Measurements from ENCODE around the gene SMIM14.
A peak's percentile ranks its signal among the peaks of the same experiment; 100 is the strongest.
"Not testable (repeated sequence)": the region's sequence is repeated elsewhere in the genome, so short reads cannot be mapped to it uniquely, and the experiment has no call there.

Gene SMIM14

GRCh38 chr4:39528061-39528465 lies 110.6 kb downstream of the SMIM14 start:
- no peak for DNase-seq

DNA sequence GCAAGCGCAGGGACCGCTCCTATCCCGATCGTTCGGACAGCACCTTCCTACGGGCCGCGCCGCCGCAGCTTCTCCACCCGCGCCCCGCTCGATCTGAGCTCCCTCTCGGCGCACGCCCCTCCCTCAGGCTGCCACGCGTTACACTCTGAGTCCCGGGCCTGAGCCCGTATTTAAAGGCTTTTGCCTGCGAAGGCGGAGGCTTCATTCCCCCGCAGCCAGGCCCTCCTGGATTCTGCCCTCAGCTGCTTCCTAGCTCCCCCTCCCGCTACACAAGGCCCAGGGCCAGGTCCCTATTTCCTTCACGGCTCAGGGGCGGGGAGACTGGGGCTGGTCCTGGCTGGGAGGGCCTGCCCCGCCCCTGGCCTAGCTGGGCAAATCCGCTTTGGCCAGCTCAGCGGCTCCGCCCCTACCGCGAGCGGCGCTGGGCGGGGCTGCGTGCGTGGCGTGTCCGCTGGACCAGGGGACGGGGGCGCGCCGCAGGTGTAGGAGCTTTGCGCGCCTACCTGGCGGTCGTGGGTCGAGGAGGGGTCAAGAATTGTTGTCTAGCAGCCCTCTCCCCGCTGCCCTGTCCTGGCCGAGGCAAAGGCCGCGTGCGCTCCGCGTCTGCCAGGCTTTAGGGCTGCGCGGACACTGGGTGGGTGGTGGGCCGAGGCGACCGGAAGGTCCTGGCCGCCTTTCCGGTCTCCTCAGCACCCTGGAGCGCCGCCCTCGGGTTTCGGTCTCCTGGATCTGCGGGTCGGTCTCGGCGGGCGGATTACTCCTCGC lies 111.2 kb downstream of the SMIM14 start, which contains the start of gene UGDH:
Gene UGDH, minus strand, starts transcription at position 144 of the 765 bp plus-strand sequence. CDS start 5,927 bp downstream, outside the sequence.
- peak; percentile 92 for DNase-seq

DNA sequence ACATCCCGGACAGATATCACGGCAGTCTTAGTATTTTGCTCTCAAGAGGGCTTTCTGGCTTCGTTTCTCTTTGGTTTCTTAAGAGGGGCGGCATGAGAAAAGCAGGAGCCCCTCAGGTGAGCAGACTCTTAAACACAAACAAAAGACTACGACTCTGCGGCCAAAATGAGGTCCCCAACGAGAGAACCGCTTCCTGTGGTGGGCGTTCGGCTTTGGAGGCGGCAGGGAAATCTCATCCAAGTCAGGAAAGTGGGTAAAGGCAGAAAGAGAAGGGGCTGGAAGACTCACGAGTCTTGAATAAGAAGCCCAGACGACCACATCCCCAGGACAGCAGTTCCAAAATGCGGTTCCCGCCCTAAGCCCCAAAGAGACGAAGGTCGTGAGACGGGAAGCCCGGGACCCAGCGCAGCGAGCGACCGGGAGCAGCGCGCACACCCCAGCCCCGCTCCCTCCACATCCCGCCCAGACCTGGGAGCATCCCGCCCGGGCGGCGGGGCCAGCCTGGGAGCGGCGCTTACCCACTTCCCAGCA lies 111.8 kb downstream of the SMIM14 start:
- no peak for DNase-seq

GRCh38 chr4:39525822-39526690 lies 112.6 kb downstream of the SMIM14 start:
- no peak for DNase-seq

- no peak for DNase-seq
Observed at GRCh38 chr4:39524161-39524957, 114.3 kb downstream of the SMIM14 start.

DNA sequence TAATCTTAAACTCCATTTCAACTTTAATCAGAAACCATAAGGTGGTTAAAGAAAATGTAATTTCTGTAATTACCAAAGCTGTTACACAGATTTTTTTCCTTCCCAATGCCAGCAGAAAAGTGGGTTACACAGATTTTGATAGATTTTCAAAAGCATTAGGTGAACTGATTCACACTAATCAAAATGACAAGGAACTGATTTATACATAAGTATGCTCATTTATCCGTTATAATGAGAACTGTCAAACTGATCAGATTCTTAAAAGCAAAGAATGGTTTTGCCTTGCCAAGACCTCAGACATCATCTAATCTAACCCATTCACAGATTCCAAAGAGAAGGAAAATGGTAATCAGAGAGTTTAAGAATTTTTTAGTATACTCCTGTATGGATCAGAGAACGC lies 116.6 kb downstream of the SMIM14 start:
- DNase-seq = no peak

GRCh38 chr4:39521253-39521919 lies 117.3 kb downstream of the SMIM14 start:
- no peak for DNase-seq

DNA sequence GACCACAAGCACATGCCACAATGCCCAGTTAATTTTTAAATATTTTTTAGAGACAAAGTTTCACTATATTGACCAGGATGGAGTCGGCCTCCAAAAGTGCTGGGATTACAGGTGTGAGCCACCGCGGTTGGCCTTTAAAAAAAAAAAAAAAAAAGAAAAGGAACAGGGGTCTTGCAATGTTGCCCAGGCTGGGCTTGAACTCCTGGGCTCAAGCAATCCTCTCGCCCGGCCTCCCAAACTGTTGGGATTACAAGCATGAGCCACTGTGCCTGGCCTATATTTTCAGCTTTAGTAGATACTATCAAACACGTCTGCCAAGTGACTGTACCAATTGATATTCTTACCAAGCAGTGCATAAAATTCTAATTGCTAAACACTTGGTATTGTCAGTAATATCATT lies 120.2 kb downstream of the SMIM14 start:
- DNase-seq = no peak

- DNase-seq = no peak
Observed at GRCh38 chr4:39516407-39516966, 122.2 kb downstream of the SMIM14 start.

- not testable (repeated sequence) for DNase-seq
Observed at GRCh38 chr4:39515669-39516401, 122.8 kb downstream of the SMIM14 start.

GRCh38 chr4:39514888-39515401 lies 123.7 kb downstream of the SMIM14 start:
- no peak for DNase-seq

DNA sequence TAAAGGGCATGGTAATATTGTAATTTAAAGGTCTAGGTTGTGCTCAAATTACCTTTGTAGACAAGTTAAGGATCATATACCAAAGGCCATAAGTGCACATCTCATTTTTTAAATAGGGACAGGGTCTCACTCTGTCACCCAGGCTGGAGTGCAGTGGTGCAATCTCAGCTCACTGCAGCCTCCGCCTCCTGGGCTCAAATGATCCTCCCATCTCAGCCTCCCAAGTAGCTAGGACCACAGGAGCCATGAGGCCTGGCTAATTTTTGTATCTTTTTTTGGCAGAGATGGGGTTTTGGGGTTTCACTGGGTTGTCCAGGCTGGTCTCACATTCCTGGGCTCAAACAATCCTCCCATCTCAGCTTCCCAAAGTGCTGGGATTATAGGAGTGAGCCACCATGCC lies 124.4 kb downstream of the SMIM14 start:
- not testable (repeated sequence) for DNase-seq

DNA sequence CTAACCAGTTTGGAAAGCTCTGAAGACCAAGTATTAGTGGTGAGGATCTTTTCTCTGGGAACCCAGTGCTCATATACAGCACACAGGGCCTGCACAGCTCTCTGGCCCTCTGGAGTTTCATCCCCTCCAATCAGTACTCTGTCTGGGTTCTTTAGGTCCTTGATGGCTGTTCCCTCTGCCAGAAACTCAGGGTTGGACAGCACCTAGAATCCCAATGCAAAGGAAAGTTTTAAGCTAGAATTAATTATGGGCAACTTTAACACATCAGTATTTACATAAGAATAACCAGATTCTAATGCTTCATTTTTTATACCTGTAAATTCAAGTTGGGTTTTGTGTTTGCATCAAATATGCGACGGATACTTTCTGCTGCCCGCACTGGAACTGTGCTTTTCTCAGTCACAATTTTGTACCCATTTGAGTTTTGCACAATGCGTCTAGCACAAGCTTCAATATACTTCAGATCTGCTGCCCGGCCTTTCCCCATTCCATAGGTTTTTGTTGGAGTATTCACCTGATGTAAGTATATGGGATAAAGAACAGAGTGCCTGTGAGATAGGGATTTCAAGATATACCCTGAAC lies 128.2 kb downstream of the SMIM14 start:
- no peak for DNase-seq

GRCh38 chr4:39505581-39505980 lies 133.1 kb downstream of the SMIM14 start:
- no peak for DNase-seq

DNA sequence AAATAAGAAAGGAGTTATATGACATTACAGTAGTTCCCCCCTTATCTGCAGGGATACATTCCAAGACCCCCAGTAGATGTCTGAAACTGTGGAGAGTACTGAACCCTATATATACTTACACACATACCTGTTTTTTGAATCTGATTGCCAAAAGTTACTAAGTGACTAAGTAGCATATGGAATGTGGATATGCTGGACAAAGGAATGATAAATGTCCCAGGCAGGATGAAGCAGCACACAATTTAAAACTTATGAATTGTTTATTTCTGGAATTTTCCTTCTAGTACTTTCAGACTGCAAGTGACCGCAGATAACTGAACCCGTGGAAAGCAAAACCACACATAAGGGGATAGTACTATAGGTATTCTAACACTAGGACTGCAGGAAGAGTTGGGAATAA lies 134.1 kb downstream of the SMIM14 start:
- DNase-seq = no peak

DNA sequence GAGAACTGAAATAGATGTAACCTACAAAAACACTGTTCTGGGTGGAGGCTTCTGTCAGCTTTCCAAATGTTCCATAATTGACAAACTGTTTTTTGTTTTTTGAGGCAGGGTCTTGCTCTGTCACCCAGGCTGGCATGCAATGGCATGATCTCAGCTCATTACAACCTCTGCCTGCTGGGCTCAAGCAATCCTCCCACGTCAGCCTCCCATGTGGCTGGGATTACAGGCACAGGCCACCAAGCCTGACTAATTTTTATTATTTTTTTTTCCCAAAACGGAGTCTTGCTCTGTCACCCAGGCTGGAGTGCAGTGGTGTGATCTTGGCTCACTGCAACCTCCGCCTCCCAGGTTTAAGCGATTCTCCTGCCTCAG lies 136.0 kb downstream of the SMIM14 start:
- DNase-seq = not testable (repeated sequence)

DNA sequence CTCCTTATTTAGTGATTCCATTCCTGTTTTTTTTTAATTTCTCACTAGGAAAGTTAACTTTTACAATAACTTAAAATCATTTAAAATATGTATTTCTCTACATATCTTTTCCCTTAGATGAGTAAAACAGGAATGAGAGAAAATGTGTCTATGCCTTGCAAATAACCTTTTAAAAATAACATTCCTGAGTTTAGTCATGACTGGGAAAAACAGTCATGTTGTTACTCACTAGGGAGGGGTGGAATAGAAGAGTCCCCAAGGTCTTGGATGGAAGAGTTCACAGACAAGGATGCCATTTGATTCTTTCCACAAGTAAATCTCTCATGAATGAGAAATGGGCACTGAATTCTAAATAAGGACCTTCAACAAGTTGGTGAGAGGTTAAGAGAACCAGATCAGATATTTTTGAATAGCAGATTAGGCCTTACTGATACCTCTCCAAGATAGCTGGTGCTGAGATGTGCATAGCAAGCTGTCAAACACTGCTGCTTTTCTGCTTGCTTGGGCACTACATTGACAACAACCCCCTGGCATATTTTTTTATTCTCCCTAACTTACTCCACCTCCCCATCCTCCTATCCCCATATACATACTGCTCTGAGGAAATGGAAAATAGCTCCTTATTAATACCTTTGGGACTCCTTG lies 136.5 kb downstream of the SMIM14 start:
- DNase-seq = no peak

- DNase-seq = no peak
Observed at GRCh38 chr4:39498727-39499020, 140.0 kb downstream of the SMIM14 start.

DNA sequence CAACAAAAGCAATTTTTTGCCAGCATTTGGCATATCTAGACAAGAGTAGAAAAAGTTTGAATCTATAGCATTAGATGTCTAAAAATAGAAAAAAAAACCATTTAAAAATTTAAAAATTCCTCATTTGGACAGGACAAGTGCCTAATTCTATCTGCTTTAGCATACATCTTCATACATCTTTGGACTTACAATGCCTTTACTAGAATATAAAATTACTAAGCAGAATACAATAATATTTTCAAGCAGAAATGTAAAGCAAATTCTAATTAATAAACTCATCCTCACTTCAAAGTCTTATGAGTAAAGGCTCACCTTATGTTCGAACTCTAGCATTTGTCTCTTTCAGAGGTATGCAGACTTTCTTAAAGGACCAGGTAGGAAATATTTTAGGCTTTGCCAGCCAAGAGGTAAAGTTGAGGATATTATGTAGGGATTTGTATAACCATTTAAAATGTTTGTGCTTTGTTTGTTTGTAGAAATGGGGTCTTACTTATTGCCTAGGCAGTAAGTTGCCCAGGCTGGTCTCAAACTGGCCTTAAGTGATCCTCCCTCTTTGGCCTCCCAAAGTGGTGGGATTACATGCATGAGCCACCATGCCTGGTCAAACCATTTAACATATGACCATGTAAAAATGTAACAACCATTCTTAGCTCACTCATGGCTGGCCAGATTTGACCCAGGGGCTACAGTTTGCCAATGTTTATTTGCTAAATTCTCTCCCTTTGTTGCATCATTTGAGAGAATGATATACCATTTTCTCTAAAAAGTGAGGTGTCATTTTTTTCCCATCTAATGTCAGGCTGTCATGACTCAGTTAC lies 140.5 kb downstream of the SMIM14 start:
- DNase-seq = no peak

Measured in stimulated activated CD4-positive, alpha-beta T cell treated with anti-CD3 and anti-CD28 coated beads, Interleukin-12 subunit alpha, Interleukin-12 subunit beta, amount 100 ng/mL, for 4 hours (primary cell).